Activated CD4-positive, alpha-beta memory T cell treated with anti-CD3 and anti-CD28 coated beads, Interleukin-2, amount 10 ng/mL, durations not matched to agents 7 days and 5 days (primary cell): ENCODE data around the gene RNU7-1. TPM values are rescaled to one million over a fixed set of nuclear protein-coding genes. Genes with fewer than 3 reads are reported as not detected.

Source experiments
- CTCF ChIA-PET: fragments of 350-600 bp; sonication (Branson Sonifier 250); formaldehyde crosslinking; loops from one replicate; lab custom pipeline; 2021; ENCODE audit warnings: antibody characterized with exemption, inconsistent platforms; lab: Charles Lee
- POLR2A ChIA-PET: fragments of 350-600 bp; sonication (Branson Sonifier 250); formaldehyde crosslinking; loops from one replicate; lab custom pipeline; 2021; ENCODE audit warnings: antibody characterized with exemption; lab: Charles Lee
- DNase-seq: peaks from one replicate; pipeline ENCODE4 v3.0.0-alpha.2; 2020
- H3K27ac Mint-ChIP-seq: one replicate; pipeline ENCODE4 v1.8.0; 2021; ENCODE audit warnings: mild to moderate bottlenecking, mixed read lengths
- H3K27me3 Mint-ChIP-seq: one replicate; pipeline ENCODE4 v1.8.0; 2021; ENCODE audit warnings: mixed read lengths
- H3K36me3 Mint-ChIP-seq: one replicate; pipeline ENCODE4 v1.8.0; 2021; ENCODE audit warnings: low read depth, mixed read lengths
- H3K4me1 Mint-ChIP-seq: one replicate; pipeline ENCODE4 v1.8.0; 2021; ENCODE audit warnings: mixed read lengths
- H3K4me3 Mint-ChIP-seq: one replicate; pipeline ENCODE4 v1.8.0; 2021; ENCODE audit warnings: mild to moderate bottlenecking, mixed read lengths
- H3K9me3 Mint-ChIP-seq: one replicate; pipeline ENCODE4 v1.8.0; 2021; ENCODE audit warnings: mixed read lengths
- total RNA-seq, 2 experiments: library from RNA; stranded (reverse); gene quantifications; one replicate each; pipeline ENCODE4 v1.2.3, GENCODE V29; 2021

Gene RNU7-1
- total RNA-seq, 2 experiments from 2014 or later: not detected

GRCh38 chr12:6942331-6942665 is 1.3 kb upstream of the RNU7-1 start:
- Mint-ChIP-seq H3K4me3 (no peak overlapping the region), H3K4me1 (peaks cover 49% of the 10 kb centered on the region), H3K27me3 (no peaks in the 10 kb centered on the region), H3K27ac (peak overlapping the region; percentile 93), H3K36me3 (peaks cover 3% of the 10 kb centered on the region), H3K9me3 (no peaks in the 10 kb centered on the region)
- no peak for DNase-seq
- CTCF ChIA-PET: interaction anchor here (5.7 to 11.2 kb wide), 2 partner anchors 19 to 26 kb away, joined by 42 to 465 read pairs; no protein-coding TSS in a partner anchor
- POLR2A ChIA-PET: interaction anchor here (1.8 to 11.8 kb wide), 6 partner anchors 11 to 76 kb away, joined by 6 to 1188 read pairs (median 95); partner anchors contain the start of genes ATN1, EMG1, LPCAT3 and PHB2

GRCh38 chr12:6943389-6943721 is 261 bp upstream of the RNU7-1 start:
- POLR2A ChIA-PET: interaction anchor here (0.8 to 11.8 kb wide), 52 partner anchors 9 to 1017 kb away, joined by 3 to 1188 read pairs (median 6); partner anchors contain the start of genes ATN1, C1R, C1RL and CD4
- peak overlapping the region; percentile 86 for H3K4me3 Mint-ChIP-seq
- H3K9me3 Mint-ChIP-seq: no peaks in the 10 kb centered on the region
- H3K36me3 Mint-ChIP-seq: peaks cover 3% of the 10 kb centered on the region
- H3K4me1 Mint-ChIP-seq: peaks cover 54% of the 10 kb centered on the region
- H3K27me3 Mint-ChIP-seq: no peaks in the 10 kb centered on the region
- peak; percentile 85 for DNase-seq
- CTCF ChIA-PET: interaction anchor here (0.6 to 11.2 kb wide), 16 partner anchors 9 to 170 kb away, joined by 3 to 465 read pairs (median 10); partner anchors contain the start of genes C1R, C1RL, CDCA3 and LPCAT3
- H3K27ac Mint-ChIP-seq: peak overlapping the region; percentile 93

GRCh38 chr12:6944381-6945186 is 968 bp downstream of the RNU7-1 start:
- POLR2A ChIA-PET: interaction anchor here (0.6 to 11.8 kb wide), 57 partner anchors 8 to 1015 kb away, joined by 3 to 1188 read pairs (median 5); partner anchors contain the start of genes ATN1, C1RL, CD4 and CDCA3
- Mint-ChIP-seq H3K4me1 (peaks cover 59% of the 10 kb centered on the region), H3K27me3 (no peaks in the 10 kb centered on the region), H3K9me3 (no peaks in the 10 kb centered on the region), H3K36me3 (peaks cover 3% of the 10 kb centered on the region), H3K27ac (peak overlapping the region; percentile 93), H3K4me3 (peak overlapping the region; percentile 86)
- CTCF ChIA-PET: interaction anchor here (0.6 to 11.2 kb wide), 25 partner anchors 8 to 255 kb away, joined by 3 to 465 read pairs (median 4); partner anchors contain the start of genes C1R, C1RL, CDCA3 and LPCAT3
- DNase-seq: peak; percentile 91

- H3K4me1 Mint-ChIP-seq: peaks cover 66% of the 10 kb centered on the region
- ChIA-PET CTCF (interaction anchor here (1.0 to 11.2 kb wide), 15 partner anchors 8 to 168 kb away, joined by 3 to 465 read pairs (median 5); partner anchors contain the start of genes C1RL, CDCA3, LPCAT3 and SPSB2), POLR2A (interaction anchor here (1.0 to 11.8 kb wide), 15 partner anchors 7 to 412 kb away, joined by 3 to 1188 read pairs (median 33); partner anchors contain the start of genes ATN1, C1RL, CDCA3 and EMG1)
- H3K4me3 Mint-ChIP-seq: peak overlapping the region; percentile 86
- H3K27me3 Mint-ChIP-seq: no peaks in the 10 kb centered on the region
- H3K9me3 Mint-ChIP-seq: no peaks in the 10 kb centered on the region
- no peaks in the 10 kb centered on the region for H3K36me3 Mint-ChIP-seq
- peak overlapping the region; percentile 93 for H3K27ac Mint-ChIP-seq
- DNase-seq: no peak
Measured at GRCh38 chr12:6945613-6946012, 2.0 kb downstream of the RNU7-1 start.

GRCh38 chr12:6946033-6946919 is 2.7 kb downstream of the RNU7-1 start:
- peaks cover 69% of the 10 kb centered on the region for H3K4me1 Mint-ChIP-seq

GRCh38 chr12:6946920-6947374 is 3.3 kb downstream of the RNU7-1 start:
- Mint-ChIP-seq H3K4me3 (peak overlapping the region; percentile 86), H3K9me3 (no peaks in the 10 kb centered on the region), H3K27me3 (no peaks in the 10 kb centered on the region), H3K4me1 (peaks cover 69% of the 10 kb centered on the region), H3K36me3 (peaks cover 6% of the 10 kb centered on the region), H3K27ac (peak overlapping the region; percentile 93)
- ChIA-PET CTCF (interaction anchor here (1.0 to 11.2 kb wide), 12 partner anchors 9 to 198 kb away, joined by 3 to 465 read pairs (median 7); partner anchors contain the start of genes C1RL, LPCAT3 and SPSB2), POLR2A (interaction anchor here (1.0 to 11.8 kb wide), 10 partner anchors 13 to 413 kb away, joined by 3 to 1188 read pairs (median 52); partner anchors contain the start of genes ATN1, C1RL, CDCA3 and EMG1)
- no peak for DNase-seq

More at GRCh38 chr12:6946033-6946919, 2.7 kb downstream of the RNU7-1 start:
- Mint-ChIP-seq H3K27ac (peak overlapping the region; percentile 93), H3K27me3 (no peaks in the 10 kb centered on the region), H3K36me3 (no peaks in the 10 kb centered on the region), H3K9me3 (no peaks in the 10 kb centered on the region), H3K4me3 (peak overlapping the region; percentile 86)
- CTCF ChIA-PET: interaction anchor here (1.1 to 11.2 kb wide), 12 partner anchors 8 to 198 kb away, joined by 3 to 465 read pairs (median 7); partner anchors contain the start of genes C1RL, LPCAT3 and SPSB2
- POLR2A ChIA-PET: interaction anchor here (0.6 to 11.8 kb wide), 13 partner anchors 14 to 412 kb away, joined by 3 to 1188 read pairs (median 21); partner anchors contain the start of genes ATN1, C1RL, CDCA3 and EMG1
- DNase-seq: peak; percentile 74

- DNase-seq: no peak
- CTCF ChIA-PET: interaction anchor here (1.0 to 11.2 kb wide), 9 partner anchors 10 to 197 kb away, joined by 3 to 465 read pairs (median 6); no protein-coding TSS in a partner anchor
- POLR2A ChIA-PET: interaction anchor here (1.3 to 11.8 kb wide), 8 partner anchors 13 to 163 kb away, joined by 5 to 1188 read pairs (median 95); partner anchors contain the start of genes ATN1, C1RL, CDCA3 and EMG1
- H3K4me3 Mint-ChIP-seq: peak overlapping the region; percentile 86
- H3K27me3 Mint-ChIP-seq: no peaks in the 10 kb centered on the region
- H3K27ac Mint-ChIP-seq: peak overlapping the region; percentile 93
- peaks cover 12% of the 10 kb centered on the region for H3K36me3 Mint-ChIP-seq
- H3K9me3 Mint-ChIP-seq: no peaks in the 10 kb centered on the region
- peaks cover 68% of the 10 kb centered on the region for H3K4me1 Mint-ChIP-seq
Measured at GRCh38 chr12:6947615-6948014, 4.0 kb downstream of the RNU7-1 start.

GRCh38 chr12:6948873-6949594 is 5.4 kb downstream of the RNU7-1 start:
- no peak for DNase-seq
- H3K27ac Mint-ChIP-seq: peak overlapping the region; percentile 77
- H3K4me1 Mint-ChIP-seq: peaks cover 74% of the 10 kb centered on the region
- H3K36me3 Mint-ChIP-seq: peaks cover 27% of the 10 kb centered on the region
- ChIA-PET CTCF (interaction anchor here (0.8 to 11.2 kb wide), 11 partner anchors 12 to 260 kb away, joined by 3 to 465 read pairs (median 5); partner anchors contain the start of genes LPCAT3, SPSB2, USP5 and ZNF384), POLR2A (interaction anchor here (1.0 to 11.8 kb wide), 7 partner anchors 11 to 196 kb away, joined by 3 to 1188 read pairs (median 37); partner anchors contain the start of genes ATN1, EMG1, MLF2 and PHB2)
- peak overlapping the region; percentile 37 for H3K4me3 Mint-ChIP-seq
- no peaks in the 10 kb centered on the region for H3K27me3 Mint-ChIP-seq
- no peaks in the 10 kb centered on the region for H3K9me3 Mint-ChIP-seq

GRCh38 chr12:6950401-6950801 is 6.8 kb downstream of the RNU7-1 start:
- H3K36me3 Mint-ChIP-seq: peaks cover 39% of the 10 kb centered on the region

GRCh38 chr12:6950811-6951540 is 7.4 kb downstream of the RNU7-1 start, which contains the start of gene PTPN6:
Gene PTPN6, plus strand, starts transcription at chr12:6951356. Its CDS starts 157 bp downstream, at chr12:6951513.
- H3K4me3 Mint-ChIP-seq: peak within 1 kb of the TSS; percentile 94
- H3K4me1 Mint-ChIP-seq: peaks cover 78% of the 10 kb centered on the region
- no peaks in the 10 kb centered on the region for H3K9me3 Mint-ChIP-seq
- peak within 1 kb of the TSS; percentile 99 for H3K27ac Mint-ChIP-seq
- DNase-seq: peak; percentile 70
- POLR2A ChIA-PET: interaction anchor here (0.9 to 11.8 kb wide), 9 partner anchors 9 to 198 kb away, joined by 3 to 1188 read pairs (median 6); partner anchors contain the start of genes ATN1, CDCA3, EMG1 and MLF2
- CTCF ChIA-PET: interaction anchor here (1.0 to 11.2 kb wide), 7 partner anchors 10 to 262 kb away, joined by 3 to 465 read pairs (median 10); partner anchors contain the start of genes LPCAT3 and ZNF384
- peaks cover 45% of the 10 kb centered on the region for H3K36me3 Mint-ChIP-seq
- H3K27me3 Mint-ChIP-seq: no peaks in the 10 kb centered on the region

More at GRCh38 chr12:6950401-6950801, 6.8 kb downstream of the RNU7-1 start:
- Mint-ChIP-seq H3K27me3 (no peaks in the 10 kb centered on the region), H3K4me3 (peak overlapping the region; percentile 94), H3K9me3 (no peaks in the 10 kb centered on the region), H3K27ac (peak overlapping the region; percentile 99), H3K4me1 (peaks cover 78% of the 10 kb centered on the region)
- ChIA-PET CTCF (interaction anchor here (0.9 to 11.2 kb wide), 9 partner anchors 11 to 261 kb away, joined by 3 to 465 read pairs (median 6); partner anchors contain the start of genes SPSB2, USP5 and ZNF384), POLR2A (interaction anchor here (1.0 to 11.8 kb wide), 5 partner anchors 10 to 198 kb away, joined by 3 to 1188 read pairs (median 37); partner anchors contain the start of genes ATN1, CDCA3, EMG1 and MLF2)
- no peak for DNase-seq
